ENCODE measurements around the gene ANKH.

The ANKH gene

GRCh38 chr5:14659821-14660607 lies 211.6 kb downstream of the ANKH start:
- DNase-seq: no peak

- DNase-seq: no peak
Observed at GRCh38 chr5:14656898-14657297, 214.7 kb downstream of the ANKH start.

DNA sequence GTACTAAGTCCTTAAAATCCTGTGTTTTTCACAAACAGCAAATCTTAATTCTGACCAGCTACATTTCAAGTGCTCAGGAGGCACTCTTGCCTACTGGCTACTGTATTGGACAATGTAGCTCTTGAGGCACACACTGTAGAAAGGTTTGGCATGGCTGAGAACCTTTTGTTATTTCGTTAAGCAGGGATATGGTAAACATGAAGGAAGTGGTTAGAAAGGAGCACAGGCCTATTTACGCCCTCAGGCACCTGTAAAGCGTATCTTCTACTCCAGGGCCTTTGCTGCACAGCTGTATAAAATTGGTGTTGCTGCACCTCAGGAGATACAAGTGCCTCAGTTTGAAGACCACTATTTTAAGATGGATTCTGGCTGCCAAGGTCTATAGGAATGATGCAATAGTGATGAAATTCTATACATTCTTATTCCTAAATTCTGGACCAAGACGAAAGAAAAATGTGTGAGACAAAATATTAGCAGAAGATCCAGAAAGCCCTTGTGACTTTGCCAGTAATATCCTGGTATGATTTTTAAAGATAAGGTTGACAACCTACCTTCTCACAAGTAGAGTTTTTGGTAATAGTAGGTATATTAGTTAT lies 216.3 kb downstream of the ANKH start:
- no peak for DNase-seq
